Right lobe of liver (tissue), 6 donors: ENCODE data around the gene PRR18. TPM values are rescaled to one million over a fixed set of nuclear protein-coding genes. Genes with fewer than 3 reads are reported as not detected.

ENCODE experiments used
- ATAC-seq, 4 donors: fragments of 200-7000 bp; cut with Tn5 transposase; one replicate each; pipeline ENCODE4 v1.9.1; 2020; ENCODE audit warnings: mild to moderate bottlenecking in 4 of 4, moderate library complexity in 4 of 4
- DNase-seq, 3 donors: peaks; one replicate each; pipeline ENCODE4 v3.0.0-alpha.2; 2020
- H3K27ac ChIP-seq, 3 donors: fragments of 200-600 bp; one replicate each; pipeline ENCODE4 v1.8.0; 2022
- H3K27me3 ChIP-seq, 2 donors: fragments of 200-600 bp; one replicate each; pipeline ENCODE4 v1.8.0; 2022
- H3K36me3 ChIP-seq, 4 donors: fragments of 200-600 bp; sonication (generic) in 1 of 4; one replicate each; pipeline versions ENCODE4 v1.5.1 to v1.8.0; 2017 to 2022; ENCODE audit warnings: control low read depth in 1 of 4
- H3K4me1 ChIP-seq, 4 donors: fragments of 200-600 bp; sonication (generic) in 1 of 4; one replicate each; pipeline versions ENCODE4 v1.5.1 to v1.8.0; 2017 to 2022; ENCODE audit warnings: control low read depth in 1 of 4
- H3K4me3 ChIP-seq, 3 donors: fragments of 200-600 bp; one replicate each; pipeline ENCODE4 v1.8.0; 2022
- H3K9me3 ChIP-seq, 4 donors: fragments of 200-600 bp; sonication (generic) in 1 of 4; one replicate each; pipeline versions ENCODE4 v1.5.1 to v1.8.0; 2017 to 2022; ENCODE audit warnings: control low read depth in 1 of 4
- CTCF ChIP-seq, 4 donors: fragments of 200-600 bp in 3 of 4; fragments of 450-650 bp in 1 of 4; IDR thresholded peaks; one replicate each; pipeline versions ENCODE4 v1.5.1 to v1.8.0; 2016 to 2022; ENCODE audit warnings: antibody characterized with exemption in 4 of 4, mild to moderate bottlenecking in 2 of 4
- POLR2A ChIP-seq: fragments of 450-650 bp; IDR thresholded peaks from one replicate; pipeline ENCODE4 v1.6.1; 2017; ENCODE audit warnings: antibody characterized with exemption, mild to moderate bottlenecking
- WGBS: methylation state at CpG from one replicate; pipeline ENCODE4 v1.1.6; 2018; ENCODE audit warnings: low coverage, low lambda C conversion rate; ENCODE audit not compliant: insufficient coverage; ENCODE audit errors: missing lambda C conversion rate; 5-methylcytosine and 5-hydroxymethylcytosine counted together
- intact Hi-C, 2 donors: fragments of 100-400 bp; cut with DNase I; formaldehyde crosslinking; loops; one replicate each; pipeline versions ENCODE4 v1.11.2 to v1.14.1; 2022
- total RNA-seq, 6 experiments: library from RNA; depleted of rRNA in 2 of 6; stranded (reverse); fragments of >200 nt in 2 of 6; fragmentation: NEBNext Ultra II Directional in 3 of 6; extraction: Animal tissue kit (Norgen Biotek cat#: 25700) in 3 of 6; gene quantifications; one replicate each; pipeline versions ENCODE4 v1.1.0 to v1.2.4, GENCODE V29; 2016 to 2023
- donor health status: DM: no; HTN: yes; CAD: no.
- donor health status: DM: no; HTN: no; CAD: no.
- donor health status: DM: no; HTN: no; CAD: no.
- donor health status: DM: no; HTN: yes; CAD: no.
- donor health status: DM: no; HTN: yes; CAD: no.

The PRR18 gene
- total RNA-seq, 6 experiments from 2014 or later: 0.39 to 3.6 (median 1.6) TPM

GRCh38 chr6:166314454-166314853 lies 6.3 kb upstream of the PRR18 start:
- TF ChIP-seq CTCF (IDR thresholded peaks at IDR 0.05) (no peak), POLR2A (no peak)
- intact Hi-C loops: loop anchor here in 1 of 2 donors (10.0 kb wide), 1 partner anchor 80 kb away; no protein-coding TSS in a partner anchor
- Histone ChIP-seq H3K27me3 (no peaks in the 10 kb centered on the region), H3K9me3 (no peaks in the 10 kb centered on the region), H3K4me1 (no peaks in the 10 kb centered on the region), H3K4me3 (no peak overlapping the region), H3K27ac (no peak overlapping the region), H3K36me3 (no peaks in the 10 kb centered on the region)
- 77% methylated on average over 9 of the region's 9 CpGs for WGBS
- ATAC-seq (no peak), DNase-seq (no peak)

GRCh38 chr6:166313255-166314070 lies 5.3 kb upstream of the PRR18 start:
- Histone ChIP-seq H3K27me3 (no peaks in the 10 kb centered on the region), H3K4me1 (peaks cover 0 to 10% (median 5%) of the 10 kb centered on the region in 4 donors), H3K36me3 (no peaks in the 10 kb centered on the region), H3K27ac (no peak overlapping the region), H3K4me3 (no peak overlapping the region), H3K9me3 (no peaks in the 10 kb centered on the region)
- no peak for TF ChIP-seq POLR2A
- TF ChIP-seq CTCF (IDR thresholded peaks at IDR 0.05): peak; percentile 54 to 83 (median 64)
- 46% methylated on average over 18 of the region's 18 CpGs for WGBS
- ATAC-seq (peak; percentile 38 to 84 (median 70)), DNase-seq (peak in 2 of 3 donors; percentile 57 to 67)
- intact Hi-C loops: loop anchor here in 1 of 2 donors (10.0 kb wide), 1 partner anchor 81 kb away; no protein-coding TSS in a partner anchor

GRCh38 chr6:166312832-166313231 lies 4.6 kb upstream of the PRR18 start:
- WGBS: 64% methylated on average over 1 of the region's 1 CpG
- TF ChIP-seq CTCF (IDR thresholded peaks at IDR 0.05) (no peak), POLR2A (no peak)
- DNase-seq: no peak
- H3K4me1 ChIP-seq: peaks cover 0 to 11% (median 5%) of the 10 kb centered on the region in 4 donors
- no peak for ATAC-seq
- H3K27me3 ChIP-seq: no peaks in the 10 kb centered on the region
- no peaks in the 10 kb centered on the region for H3K9me3 ChIP-seq
- intact Hi-C loops: loop anchor here in 1 of 2 donors (10.0 kb wide), 1 partner anchor 82 kb away; no protein-coding TSS in a partner anchor
- no peaks in the 10 kb centered on the region for H3K36me3 ChIP-seq
- H3K27ac ChIP-seq: no peak overlapping the region
- H3K4me3 ChIP-seq: no peak overlapping the region

GRCh38 chr6:166310634-166311033 lies 2.4 kb upstream of the PRR18 start:
- H3K36me3 ChIP-seq: no peaks in the 10 kb centered on the region
- no peak overlapping the region for H3K4me3 ChIP-seq
- H3K9me3 ChIP-seq: no peaks in the 10 kb centered on the region
- H3K27ac ChIP-seq: no peak overlapping the region
- intact Hi-C loops: loop anchor here in 1 of 2 donors (10.0 kb wide), 1 partner anchor 84 kb away; no protein-coding TSS in a partner anchor
- no peak for DNase-seq
- H3K27me3 ChIP-seq: no peaks in the 10 kb centered on the region
- WGBS: 89% methylated on average over 12 of the region's 12 CpGs
- ATAC-seq: no peak
- TF ChIP-seq POLR2A: no peak
- TF ChIP-seq CTCF (IDR thresholded peaks at IDR 0.05): no peak
- H3K4me1 ChIP-seq: peaks cover 0 to 11% (median 5%) of the 10 kb centered on the region in 4 donors
